HepG2 (cell line): ENCODE measurements around the gene MPC2. TPM values are rescaled to one million over a fixed set of nuclear protein-coding genes. Genes with fewer than 3 reads are reported as not detected.

Source experiments
- CBX2 ChIP-seq, 2 experiments: fragments of 200-600 bp in 1 of 2; sonication (generic); formaldehyde crosslinking in 1 of 2; IDR thresholded peaks; 2 replicates each; pipeline versions ENCODE4 v1.7.0 to v1.8.1; 2018 to 2022; ENCODE audit warnings: low read depth in 2 of 2, low read length in 1 of 2, mild to moderate bottlenecking in 1 of 2, missing genetic modification reagents in 1 of 2
- DR1 ChIP-seq: sonication (generic); formaldehyde crosslinking; IDR thresholded peaks from 2 replicates; pipeline ENCODE4 v1.8.0; 2021; ENCODE audit warnings: mild to moderate bottlenecking, missing genetic modification reagents, inconsistent platforms
- JARID2 ChIP-seq: sonication (generic); formaldehyde crosslinking; IDR thresholded peaks from 2 replicates; pipeline ENCODE4 v1.8.1; 2023; ENCODE audit warnings: missing genetic modification reagents, inconsistent platforms; ENCODE audit not compliant: insufficient replicate concordance
- TOE1 ChIP-seq: sonication (generic); formaldehyde crosslinking; IDR thresholded peaks from 2 replicates; pipeline ENCODE4 v1.4.0; 2020; ENCODE audit warnings: mild to moderate bottlenecking, missing genetic modification reagents
- ZBTB8A ChIP-seq: sonication (generic); formaldehyde crosslinking; IDR thresholded peaks from 2 replicates; pipeline ENCODE4 v1.4.0; 2020; ENCODE audit warnings: mild to moderate bottlenecking, low read depth, missing genetic modification reagents, borderline replicate concordance
- ZFP36L2 ChIP-seq: sonication (generic); formaldehyde crosslinking; IDR thresholded peaks from 2 replicates; pipeline ENCODE4 v1.4.0; 2020; ENCODE audit warnings: missing genetic modification reagents
- ZNF441 ChIP-seq: sonication (generic); formaldehyde crosslinking; IDR thresholded peaks from 2 replicates; pipeline ENCODE4 v1.7.0; 2021; ENCODE audit warnings: missing genetic modification reagents, borderline replicate concordance
- ZNF773 ChIP-seq: sonication (generic); formaldehyde crosslinking; IDR thresholded peaks from 2 replicates; pipeline ENCODE4 v1.4.0; 2020; ENCODE audit warnings: missing genetic modification reagents, borderline replicate concordance
- polyA plus RNA-seq, 8 experiments: library from polyadenylated mRNA; depleted of rRNA in 3 of 8; stranded (reverse) in 7 of 8; unstranded in 1 of 8; fragments of >200 nt; fragmentation: Illumina TruSeq in 4 of 8; extraction: Trizol in 4 of 8; gene quantifications; 2 replicates each; pipeline versions ENCODE4 v1.2.1 to v1.2.3, GENCODE V29; 2011 to 2016; ENCODE audit warnings: low read depth in 4 of 8, missing spikeins in 1 of 8, mixed read lengths in 1 of 8; ENCODE audit not compliant: insufficient read depth in 1 of 8
- total RNA-seq, 5 experiments: library from RNA; depleted of rRNA; stranded (reverse); fragments of >200 nt; fragmentation: Illumina TruSeq; extraction: Trizol; gene quantifications; 2 replicates each; pipeline ENCODE4 v1.2.3, GENCODE V29; 2016; ENCODE audit warnings: low read depth in 1 of 5
- TF ChIP-seq, protein P1 (sequence below): sonication (generic); formaldehyde crosslinking; IDR thresholded peaks from 2 replicates; pipeline ENCODE4 v1.5.1; 2020; ENCODE audit warnings: missing genetic modification reagents, mild to moderate bottlenecking, borderline replicate concordance
- TF ChIP-seq, protein P2 (sequence below): IDR thresholded peaks from 2 replicates; pipeline ENCODE4 v1.6.1; 2016; ENCODE audit warnings: low read depth, missing genetic modification reagents, missing compliant biosample characterization
- TF ChIP-seq, protein P3 (sequence below): sonication (generic); formaldehyde crosslinking; IDR thresholded peaks from 2 replicates; pipeline ENCODE4 v1.4.0; 2020; ENCODE audit warnings: missing genetic modification reagents
- TF ChIP-seq, protein P4 (sequence below): sonication (generic); formaldehyde crosslinking; IDR thresholded peaks from 2 replicates; pipeline ENCODE4 v1.4.0; 2020; ENCODE audit warnings: mild to moderate bottlenecking, missing genetic modification reagents
- TF ChIP-seq, protein P5 (sequence below): sonication (generic); formaldehyde crosslinking; conservative IDR thresholded peaks from 2 replicates; pipeline ENCODE4 v1.4.0; 2020; ENCODE audit warnings: mild to moderate bottlenecking, missing genetic modification reagents, moderate library complexity

The MPC2 gene
- total and polyA plus RNA-seq, 2 of the 13 experiments (the other 11 are each of a cell fraction or from before 2014, with no cell fraction given) = 38.8 to 136 TPM

DNA sequence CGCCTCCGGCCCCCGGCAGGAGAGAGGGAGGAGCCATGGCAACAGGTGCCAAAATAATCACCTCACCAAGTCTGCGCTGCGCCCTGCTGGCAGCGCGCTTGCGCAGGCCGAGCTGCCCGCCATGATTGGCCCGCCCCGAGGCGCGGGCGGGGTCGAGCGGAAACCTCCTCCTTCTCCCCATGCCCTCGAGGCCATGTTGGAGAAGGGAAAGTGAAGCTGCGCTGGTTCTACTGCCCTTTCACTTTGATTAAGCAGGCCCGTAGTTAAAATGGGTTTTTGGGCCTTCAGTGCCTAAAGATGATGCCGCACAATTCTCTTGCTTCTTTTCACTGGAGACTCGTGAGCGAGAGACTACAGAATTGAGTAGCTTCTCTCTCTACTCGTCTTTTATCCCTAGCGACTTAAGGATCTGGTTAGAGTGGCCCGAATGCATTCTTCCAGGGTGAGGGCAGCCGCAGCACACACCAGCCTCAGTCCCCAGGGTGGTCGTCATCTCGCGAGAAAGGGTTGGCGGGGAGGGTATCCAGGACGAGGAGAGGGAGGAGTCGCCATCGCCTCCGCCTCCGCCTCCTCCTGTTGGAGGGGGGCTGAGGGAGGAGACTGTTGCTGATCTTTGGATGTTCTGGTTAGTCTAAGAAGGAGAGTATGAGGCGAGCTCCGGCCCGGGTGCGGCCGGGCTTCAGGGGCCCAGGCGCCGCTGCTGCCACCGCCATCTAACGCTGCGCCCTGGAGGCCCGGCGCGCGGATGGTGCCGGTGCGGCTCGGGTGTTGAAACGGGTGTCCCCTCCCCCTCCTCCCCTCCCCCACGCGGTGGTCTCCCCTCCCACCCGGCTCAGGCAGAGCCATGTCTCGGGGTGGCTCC lies 573 bp downstream of the MPC2 start, which contains the start of gene DCAF6 (continued):
- TF ChIP-seq, protein P1, sequence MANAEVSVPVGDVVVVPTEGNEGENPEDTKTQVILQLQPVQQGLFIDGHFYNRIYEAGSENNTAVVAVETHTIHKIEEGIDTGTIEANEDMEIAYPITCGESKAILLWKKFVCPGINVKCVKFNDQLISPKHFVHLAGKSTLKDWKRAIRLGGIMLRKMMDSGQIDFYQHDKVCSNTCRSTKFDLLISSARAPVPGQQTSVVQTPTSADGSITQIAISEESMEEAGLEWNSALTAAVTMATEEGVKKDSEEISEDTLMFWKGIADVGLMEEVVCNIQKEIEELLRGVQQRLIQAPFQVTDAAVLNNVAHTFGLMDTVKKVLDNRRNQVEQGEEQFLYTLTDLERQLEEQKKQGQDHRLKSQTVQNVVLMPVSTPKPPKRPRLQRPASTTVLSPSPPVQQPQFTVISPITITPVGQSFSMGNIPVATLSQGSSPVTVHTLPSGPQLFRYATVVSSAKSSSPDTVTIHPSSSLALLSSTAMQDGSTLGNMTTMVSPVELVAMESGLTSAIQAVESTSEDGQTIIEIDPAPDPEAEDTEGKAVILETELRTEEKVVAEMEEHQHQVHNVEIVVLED (CRISPR knock-in tag) = peak; percentile 73
- TF ChIP-seq ZNF441 (CRISPR knock-in tag) = peak; percentile 71
- no peak; the same call in 1 of the 2 replicates for TF ChIP-seq ZNF773 (CRISPR knock-in tag)
- peak; percentile 24 for TF ChIP-seq JARID2
- TF ChIP-seq, protein P2, sequence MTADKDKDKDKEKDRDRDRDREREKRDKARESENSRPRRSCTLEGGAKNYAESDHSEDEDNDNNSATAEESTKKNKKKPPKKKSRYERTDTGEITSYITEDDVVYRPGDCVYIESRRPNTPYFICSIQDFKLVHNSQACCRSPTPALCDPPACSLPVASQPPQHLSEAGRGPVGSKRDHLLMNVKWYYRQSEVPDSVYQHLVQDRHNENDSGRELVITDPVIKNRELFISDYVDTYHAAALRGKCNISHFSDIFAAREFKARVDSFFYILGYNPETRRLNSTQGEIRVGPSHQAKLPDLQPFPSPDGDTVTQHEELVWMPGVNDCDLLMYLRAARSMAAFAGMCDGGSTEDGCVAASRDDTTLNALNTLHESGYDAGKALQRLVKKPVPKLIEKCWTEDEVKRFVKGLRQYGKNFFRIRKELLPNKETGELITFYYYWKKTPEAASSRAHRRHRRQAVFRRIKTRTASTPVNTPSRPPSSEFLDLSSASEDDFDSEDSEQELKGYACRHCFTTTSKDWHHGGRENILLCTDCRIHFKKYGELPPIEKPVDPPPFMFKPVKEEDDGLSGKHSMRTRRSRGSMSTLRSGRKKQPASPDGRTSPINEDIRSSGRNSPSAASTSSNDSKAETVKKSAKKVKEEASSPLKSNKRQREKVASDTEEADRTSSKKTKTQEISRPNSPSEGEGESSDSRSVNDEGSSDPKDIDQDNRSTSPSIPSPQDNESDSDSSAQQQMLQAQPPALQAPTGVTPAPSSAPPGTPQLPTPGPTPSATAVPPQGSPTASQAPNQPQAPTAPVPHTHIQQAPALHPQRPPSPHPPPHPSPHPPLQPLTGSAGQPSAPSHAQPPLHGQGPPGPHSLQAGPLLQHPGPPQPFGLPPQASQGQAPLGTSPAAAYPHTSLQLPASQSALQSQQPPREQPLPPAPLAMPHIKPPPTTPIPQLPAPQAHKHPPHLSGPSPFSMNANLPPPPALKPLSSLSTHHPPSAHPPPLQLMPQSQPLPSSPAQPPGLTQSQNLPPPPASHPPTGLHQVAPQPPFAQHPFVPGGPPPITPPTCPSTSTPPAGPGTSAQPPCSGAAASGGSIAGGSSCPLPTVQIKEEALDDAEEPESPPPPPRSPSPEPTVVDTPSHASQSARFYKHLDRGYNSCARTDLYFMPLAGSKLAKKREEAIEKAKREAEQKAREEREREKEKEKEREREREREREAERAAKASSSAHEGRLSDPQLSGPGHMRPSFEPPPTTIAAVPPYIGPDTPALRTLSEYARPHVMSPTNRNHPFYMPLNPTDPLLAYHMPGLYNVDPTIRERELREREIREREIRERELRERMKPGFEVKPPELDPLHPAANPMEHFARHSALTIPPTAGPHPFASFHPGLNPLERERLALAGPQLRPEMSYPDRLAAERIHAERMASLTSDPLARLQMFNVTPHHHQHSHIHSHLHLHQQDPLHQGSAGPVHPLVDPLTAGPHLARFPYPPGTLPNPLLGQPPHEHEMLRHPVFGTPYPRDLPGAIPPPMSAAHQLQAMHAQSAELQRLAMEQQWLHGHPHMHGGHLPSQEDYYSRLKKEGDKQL (CRISPR knock-in tag) = no peak
- TF ChIP-seq ZBTB8A (CRISPR knock-in tag) = no peak
- no peak for TF ChIP-seq TOE1 (CRISPR knock-in tag)
- TF ChIP-seq, protein P3, sequence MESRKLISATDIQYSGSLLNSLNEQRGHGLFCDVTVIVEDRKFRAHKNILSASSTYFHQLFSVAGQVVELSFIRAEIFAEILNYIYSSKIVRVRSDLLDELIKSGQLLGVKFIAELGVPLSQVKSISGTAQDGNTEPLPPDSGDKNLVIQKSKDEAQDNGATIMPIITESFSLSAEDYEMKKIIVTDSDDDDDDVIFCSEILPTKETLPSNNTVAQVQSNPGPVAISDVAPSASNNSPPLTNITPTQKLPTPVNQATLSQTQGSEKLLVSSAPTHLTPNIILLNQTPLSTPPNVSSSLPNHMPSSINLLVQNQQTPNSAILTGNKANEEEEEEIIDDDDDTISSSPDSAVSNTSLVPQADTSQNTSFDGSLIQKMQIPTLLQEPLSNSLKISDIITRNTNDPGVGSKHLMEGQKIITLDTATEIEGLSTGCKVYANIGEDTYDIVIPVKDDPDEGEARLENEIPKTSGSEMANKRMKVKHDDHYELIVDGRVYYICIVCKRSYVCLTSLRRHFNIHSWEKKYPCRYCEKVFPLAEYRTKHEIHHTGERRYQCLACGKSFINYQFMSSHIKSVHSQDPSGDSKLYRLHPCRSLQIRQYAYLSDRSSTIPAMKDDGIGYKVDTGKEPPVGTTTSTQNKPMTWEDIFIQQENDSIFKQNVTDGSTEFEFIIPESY (CRISPR knock-in tag) = no peak
- TF ChIP-seq, protein P4, sequence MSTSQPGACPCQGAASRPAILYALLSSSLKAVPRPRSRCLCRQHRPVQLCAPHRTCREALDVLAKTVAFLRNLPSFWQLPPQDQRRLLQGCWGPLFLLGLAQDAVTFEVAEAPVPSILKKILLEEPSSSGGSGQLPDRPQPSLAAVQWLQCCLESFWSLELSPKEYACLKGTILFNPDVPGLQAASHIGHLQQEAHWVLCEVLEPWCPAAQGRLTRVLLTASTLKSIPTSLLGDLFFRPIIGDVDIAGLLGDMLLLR (CRISPR knock-in tag) = no peak
- TF ChIP-seq, protein P5, sequence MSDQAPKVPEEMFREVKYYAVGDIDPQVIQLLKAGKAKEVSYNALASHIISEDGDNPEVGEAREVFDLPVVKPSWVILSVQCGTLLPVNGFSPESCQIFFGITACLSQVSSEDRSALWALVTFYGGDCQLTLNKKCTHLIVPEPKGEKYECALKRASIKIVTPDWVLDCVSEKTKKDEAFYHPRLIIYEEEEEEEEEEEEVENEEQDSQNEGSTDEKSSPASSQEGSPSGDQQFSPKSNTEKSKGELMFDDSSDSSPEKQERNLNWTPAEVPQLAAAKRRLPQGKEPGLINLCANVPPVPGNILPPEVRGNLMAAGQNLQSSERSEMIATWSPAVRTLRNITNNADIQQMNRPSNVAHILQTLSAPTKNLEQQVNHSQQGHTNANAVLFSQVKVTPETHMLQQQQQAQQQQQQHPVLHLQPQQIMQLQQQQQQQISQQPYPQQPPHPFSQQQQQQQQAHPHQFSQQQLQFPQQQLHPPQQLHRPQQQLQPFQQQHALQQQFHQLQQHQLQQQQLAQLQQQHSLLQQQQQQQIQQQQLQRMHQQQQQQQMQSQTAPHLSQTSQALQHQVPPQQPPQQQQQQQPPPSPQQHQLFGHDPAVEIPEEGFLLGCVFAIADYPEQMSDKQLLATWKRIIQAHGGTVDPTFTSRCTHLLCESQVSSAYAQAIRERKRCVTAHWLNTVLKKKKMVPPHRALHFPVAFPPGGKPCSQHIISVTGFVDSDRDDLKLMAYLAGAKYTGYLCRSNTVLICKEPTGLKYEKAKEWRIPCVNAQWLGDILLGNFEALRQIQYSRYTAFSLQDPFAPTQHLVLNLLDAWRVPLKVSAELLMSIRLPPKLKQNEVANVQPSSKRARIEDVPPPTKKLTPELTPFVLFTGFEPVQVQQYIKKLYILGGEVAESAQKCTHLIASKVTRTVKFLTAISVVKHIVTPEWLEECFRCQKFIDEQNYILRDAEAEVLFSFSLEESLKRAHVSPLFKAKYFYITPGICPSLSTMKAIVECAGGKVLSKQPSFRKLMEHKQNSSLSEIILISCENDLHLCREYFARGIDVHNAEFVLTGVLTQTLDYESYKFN (CRISPR knock-in tag) = peak; percentile 54
- TF ChIP-seq CBX2 (IDR thresholded peaks at IDR 0.05; ENCODE audit: low read depth, low read length) = no peak
- no peak for TF ChIP-seq CBX2 (CRISPR knock-in tag; IDR thresholded peaks at IDR 0.05; ENCODE audit: low read depth)
- TF ChIP-seq DR1 (CRISPR knock-in tag) = peak; percentile 64; the same call in 1 of the 2 replicates
- 0 out of 2 replicates have a peak, but pooled peaks have one; percentile 50 for TF ChIP-seq ZFP36L2 (CRISPR knock-in tag)
